ENCODE measurements around the gene ASF1B. TPM values are rescaled to one million over a fixed set of nuclear protein-coding genes. Genes with fewer than 3 reads are reported as not detected.
"Not testable (repeated sequence)": the region's sequence is repeated elsewhere in the genome, so short reads cannot be mapped to it uniquely, and the experiment has no call there.

ASF1B gene
- 14.8 and 27.4 TPM in 2 replicates for total RNA-seq (ENCODE audit: low replicate concordance)
- long read RNA-seq, transcript ASF1B-201 (4 exons, 2,059 nt), result major isoform, 23 of 27 reads
- long read RNA-seq, partial matches to known transcripts, result 0 of 27 reads
- long read RNA-seq, other reads (novel, unspliced or antisense), result 3 of 27 reads

DNA sequence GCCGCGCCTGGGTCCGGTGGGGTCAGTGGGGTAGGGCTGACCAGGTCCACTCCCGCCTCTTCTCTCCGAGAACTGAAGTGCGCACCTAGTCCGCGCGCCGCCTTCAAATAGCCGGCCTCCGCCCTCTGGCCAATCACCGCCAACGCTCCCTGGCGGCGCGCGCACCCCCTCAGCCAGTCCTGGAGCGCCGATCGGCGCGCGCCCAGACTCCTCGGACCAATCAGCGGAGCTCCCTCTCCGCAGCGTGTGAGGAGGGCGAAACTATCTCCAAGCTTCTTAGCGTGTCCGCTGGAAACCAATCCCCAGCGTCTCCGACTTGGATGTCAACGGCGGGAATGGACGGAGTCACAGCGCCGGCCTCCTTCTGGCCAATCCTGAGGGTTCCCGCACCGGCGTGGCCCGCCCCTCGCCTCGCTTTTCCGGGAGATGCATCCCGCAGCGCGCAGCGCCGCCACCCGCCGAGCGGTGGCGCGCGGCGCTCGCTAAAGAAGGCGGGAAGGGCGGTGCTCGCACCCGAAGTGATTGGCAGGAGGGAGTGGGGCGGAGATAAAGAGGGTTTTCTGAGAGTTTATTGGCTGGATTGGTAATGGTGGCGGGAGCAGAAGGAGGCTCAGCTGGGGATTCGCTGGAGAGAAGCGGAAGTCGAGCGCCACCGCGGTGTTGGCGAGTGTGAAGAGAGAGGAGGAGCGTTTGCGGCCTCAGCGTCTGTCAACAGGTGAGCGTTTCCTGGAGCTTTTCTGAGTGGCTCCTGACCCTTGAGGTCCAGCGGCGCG is at the start of gene ASF1B:
ASF1B (minus strand) TSS at position 81 of the 773 bp plus-strand sequence. CDS start 133 bp downstream, outside the sequence.
- Mint-ChIP-seq H3K27ac (peak within 1 kb of the TSS; percentile 97), H3K4me1 (ENCODE audit: unreplicated experiment) (peaks cover 32% of the 10 kb centered on the region), H3K27me3 (no peaks in the 10 kb centered on the region), H3K4me3 (peak within 1 kb of the TSS; percentile 94), H3K9me3 (no peaks in the 10 kb centered on the region), H3K36me3 (no peaks in the 10 kb centered on the region)
- peak; percentile 99 for DNase-seq (ENCODE audit: extremely low spot score, unreplicated experiment)
- TF ChIP-seq, protein P1, sequence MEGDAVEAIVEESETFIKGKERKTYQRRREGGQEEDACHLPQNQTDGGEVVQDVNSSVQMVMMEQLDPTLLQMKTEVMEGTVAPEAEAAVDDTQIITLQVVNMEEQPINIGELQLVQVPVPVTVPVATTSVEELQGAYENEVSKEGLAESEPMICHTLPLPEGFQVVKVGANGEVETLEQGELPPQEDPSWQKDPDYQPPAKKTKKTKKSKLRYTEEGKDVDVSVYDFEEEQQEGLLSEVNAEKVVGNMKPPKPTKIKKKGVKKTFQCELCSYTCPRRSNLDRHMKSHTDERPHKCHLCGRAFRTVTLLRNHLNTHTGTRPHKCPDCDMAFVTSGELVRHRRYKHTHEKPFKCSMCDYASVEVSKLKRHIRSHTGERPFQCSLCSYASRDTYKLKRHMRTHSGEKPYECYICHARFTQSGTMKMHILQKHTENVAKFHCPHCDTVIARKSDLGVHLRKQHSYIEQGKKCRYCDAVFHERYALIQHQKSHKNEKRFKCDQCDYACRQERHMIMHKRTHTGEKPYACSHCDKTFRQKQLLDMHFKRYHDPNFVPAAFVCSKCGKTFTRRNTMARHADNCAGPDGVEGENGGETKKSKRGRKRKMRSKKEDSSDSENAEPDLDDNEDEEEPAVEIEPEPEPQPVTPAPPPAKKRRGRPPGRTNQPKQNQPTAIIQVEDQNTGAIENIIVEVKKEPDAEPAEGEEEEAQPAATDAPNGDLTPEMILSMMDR (conservative IDR thresholded peaks at IDR 0.05), result peak; percentile 66

DNA sequence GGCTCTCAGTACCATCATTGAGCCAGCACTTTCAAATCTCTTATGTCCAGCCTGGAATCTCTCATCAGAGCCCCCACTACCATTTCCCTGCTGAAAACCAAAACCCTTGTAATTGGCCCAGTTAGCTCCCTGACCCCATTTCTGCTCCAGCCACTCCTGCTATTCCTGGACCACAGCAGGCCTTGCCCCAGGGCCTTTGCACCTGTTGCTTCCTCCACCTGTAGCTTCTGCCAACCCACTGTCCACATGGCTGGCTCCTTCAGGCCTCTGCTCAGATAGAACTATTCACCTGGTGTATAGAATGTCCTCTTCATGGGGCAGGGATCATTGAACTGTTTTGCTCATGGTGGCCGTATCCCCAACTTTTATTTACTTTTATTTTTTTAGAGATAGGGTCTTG is 49.3 kb upstream of the ASF1B start:
- H3K27ac Mint-ChIP-seq; H3K27me3 Mint-ChIP-seq; H3K36me3 Mint-ChIP-seq; H3K9me3 Mint-ChIP-seq; H3K4me3 Mint-ChIP-seq; DNase-seq (ENCODE audit: extremely low spot score, unreplicated experiment); H3K4me1 Mint-ChIP-seq (ENCODE audit: unreplicated experiment): not testable (repeated sequence)

DNA sequence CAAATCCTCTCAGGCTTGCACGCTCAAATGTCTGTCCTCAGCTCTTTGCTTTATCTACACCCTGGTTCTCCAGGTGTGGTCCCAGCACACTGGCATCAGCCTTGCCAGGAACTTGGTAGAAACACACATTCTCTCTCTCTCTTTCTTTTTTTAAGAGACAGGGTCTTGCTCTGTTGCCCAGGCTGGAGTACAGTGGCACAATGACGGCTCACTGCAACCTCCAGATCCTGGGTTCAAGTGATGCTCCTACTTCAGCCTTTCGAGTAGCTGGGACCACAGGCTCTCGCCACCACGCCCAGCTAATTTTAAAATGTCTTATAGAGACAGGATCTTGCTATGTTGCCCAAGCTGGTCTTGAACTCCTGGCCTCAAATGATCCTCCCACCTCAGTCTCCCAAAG is 48.8 kb upstream of the ASF1B start:
- no peak for DNase-seq (ENCODE audit: extremely low spot score, unreplicated experiment)
- no peaks in the 10 kb centered on the region for H3K9me3 Mint-ChIP-seq
- H3K4me3 Mint-ChIP-seq, result no peak overlapping the region
- H3K4me1 Mint-ChIP-seq (ENCODE audit: unreplicated experiment), result no peaks in the 10 kb centered on the region
- no peaks in the 10 kb centered on the region for H3K36me3 Mint-ChIP-seq
- no peak overlapping the region for H3K27ac Mint-ChIP-seq
- H3K27me3 Mint-ChIP-seq, result no peaks in the 10 kb centered on the region
- TF ChIP-seq, protein P1 (conservative IDR thresholded peaks at IDR 0.05), result no peak

DNA sequence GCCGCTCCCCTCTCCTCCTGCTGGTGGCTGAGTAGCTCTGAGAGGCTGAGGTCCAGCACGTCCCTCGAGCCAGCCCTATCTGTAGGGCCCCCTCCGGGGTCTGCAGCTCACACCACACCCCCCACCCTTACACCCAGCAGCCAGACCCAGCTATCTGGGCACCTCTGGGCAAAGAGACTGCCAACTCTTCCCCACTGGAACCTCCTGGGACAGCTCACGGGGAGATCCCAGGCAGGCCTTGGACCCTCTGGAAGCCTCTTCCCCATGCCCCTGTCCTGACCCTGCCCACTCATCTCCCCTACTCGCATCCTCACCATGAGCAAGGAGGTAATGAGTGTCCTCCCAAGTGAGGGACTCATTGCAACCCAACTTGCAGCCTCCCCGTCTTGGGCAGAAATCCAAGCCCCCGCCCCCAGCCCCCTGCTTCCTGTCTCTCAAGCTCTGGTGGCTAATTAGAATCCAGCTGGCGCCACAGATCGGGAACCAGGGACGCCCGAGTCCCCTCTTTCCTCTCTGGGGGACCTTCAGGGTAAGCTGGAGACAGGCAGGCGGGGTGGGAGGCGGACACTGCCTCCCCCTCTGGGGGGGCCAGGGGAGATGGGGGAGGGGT is 47.5 kb upstream of the ASF1B start:
- Mint-ChIP-seq H3K9me3 (no peaks in the 10 kb centered on the region), H3K27ac (no peak overlapping the region), H3K36me3 (no peaks in the 10 kb centered on the region), H3K4me3 (no peak overlapping the region), H3K4me1 (ENCODE audit: unreplicated experiment) (no peaks in the 10 kb centered on the region), H3K27me3 (no peaks in the 10 kb centered on the region)
- TF ChIP-seq, protein P1 (conservative IDR thresholded peaks at IDR 0.05), result no peak
- DNase-seq (ENCODE audit: extremely low spot score, unreplicated experiment), result no peak

DNA sequence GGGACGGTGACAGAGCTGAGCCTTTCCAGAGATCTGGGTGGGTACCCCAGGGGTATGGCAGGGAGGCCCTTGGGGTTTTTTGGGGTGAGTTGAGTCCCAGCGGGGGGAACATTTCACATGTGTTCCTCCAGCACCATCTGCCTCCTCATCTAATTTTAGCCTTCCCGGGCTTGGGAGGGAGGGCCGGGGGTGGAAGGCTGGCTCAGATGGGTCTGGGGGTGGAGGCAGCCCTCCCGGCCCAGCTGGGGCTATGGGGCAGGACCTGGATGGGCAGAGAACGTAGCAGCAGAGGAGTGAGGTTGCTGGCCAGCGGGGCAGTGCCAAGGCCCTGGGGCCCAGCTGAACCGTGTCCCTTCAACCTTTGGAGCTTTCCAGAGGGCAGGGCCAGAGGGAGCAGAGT is 46.1 kb upstream of the ASF1B start:
- no peak overlapping the region for H3K4me3 Mint-ChIP-seq
- no peaks in the 10 kb centered on the region for H3K36me3 Mint-ChIP-seq
- H3K9me3 Mint-ChIP-seq, result no peaks in the 10 kb centered on the region
- DNase-seq (ENCODE audit: extremely low spot score, unreplicated experiment), result no peak
- no peak overlapping the region for H3K27ac Mint-ChIP-seq
- TF ChIP-seq, protein P1 (conservative IDR thresholded peaks at IDR 0.05), result no peak
- H3K4me1 Mint-ChIP-seq (ENCODE audit: unreplicated experiment), result no peaks in the 10 kb centered on the region
- no peaks in the 10 kb centered on the region for H3K27me3 Mint-ChIP-seq

DNA sequence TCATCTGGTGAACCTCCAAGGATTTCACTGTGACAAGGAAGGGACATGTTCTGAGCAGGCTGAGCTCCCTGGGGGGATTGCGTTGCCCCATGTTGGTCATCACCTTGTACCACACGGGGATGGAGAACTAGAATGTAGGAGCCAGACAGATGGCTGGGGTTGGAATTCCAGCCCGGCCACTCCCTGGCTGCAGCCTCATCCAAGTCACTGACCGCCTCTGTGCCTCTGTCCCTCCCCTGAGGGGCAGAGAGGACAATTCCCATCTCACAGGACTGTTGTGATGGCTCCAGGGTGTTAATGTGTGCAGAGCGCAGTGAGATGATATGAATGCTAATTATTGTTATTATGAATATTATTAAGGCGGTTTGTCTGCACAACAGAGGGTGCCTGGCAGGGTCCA is 45.5 kb upstream of the ASF1B start:
- H3K27me3 Mint-ChIP-seq, result no peaks in the 10 kb centered on the region
- H3K27ac Mint-ChIP-seq, result no peak overlapping the region
- H3K4me3 Mint-ChIP-seq, result no peak overlapping the region
- no peaks in the 10 kb centered on the region for H3K9me3 Mint-ChIP-seq
- H3K4me1 Mint-ChIP-seq (ENCODE audit: unreplicated experiment), result no peaks in the 10 kb centered on the region
- DNase-seq (ENCODE audit: extremely low spot score, unreplicated experiment), result no peak
- TF ChIP-seq, protein P1 (conservative IDR thresholded peaks at IDR 0.05), result no peak
- no peaks in the 10 kb centered on the region for H3K36me3 Mint-ChIP-seq

DNA sequence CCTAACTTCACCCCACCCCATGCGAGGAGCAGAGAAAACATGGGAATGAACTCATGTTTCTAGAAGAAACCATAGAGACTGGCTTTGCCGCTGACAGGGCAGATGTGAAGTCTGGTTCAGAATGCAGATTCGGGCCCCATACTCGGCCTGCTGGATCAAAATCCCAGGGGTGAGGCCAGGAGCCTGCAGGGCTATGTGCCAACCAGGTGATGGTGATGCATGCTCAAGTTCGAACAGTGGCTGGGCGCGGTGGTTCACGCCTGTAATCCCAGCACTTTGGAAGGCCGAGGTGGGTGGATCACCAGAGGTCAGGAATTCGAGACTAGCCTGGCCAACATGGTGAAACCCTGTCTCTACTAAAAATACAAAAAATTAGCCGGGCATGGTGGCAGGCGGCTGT is 44.8 kb upstream of the ASF1B start:
- H3K4me1 Mint-ChIP-seq (ENCODE audit: unreplicated experiment); DNase-seq (ENCODE audit: extremely low spot score, unreplicated experiment); H3K27me3 Mint-ChIP-seq; H3K9me3 Mint-ChIP-seq; H3K36me3 Mint-ChIP-seq; H3K4me3 Mint-ChIP-seq; H3K27ac Mint-ChIP-seq: not testable (repeated sequence)
